Gastrocnemius medialis (tissue), 4 donors: ENCODE results near the gene EME2. TPM values are rescaled to one million over a fixed set of nuclear protein-coding genes. Genes with fewer than 3 reads are reported as not detected.

Experiments
- ATAC-seq, 2 donors: fragments of 150-250 bp; one replicate each; pipeline ENCODE4 v1.9.1; 2016
- DNase-seq, 2 donors: peaks; one replicate each; pipeline ENCODE4 v3.0.0-alpha.2; 2019
- H3K27ac ChIP-seq, 4 donors: fragments of 200-600 bp; sonication (generic); 1 replicate in 1 of 4; 2 replicates in 3 of 4; pipeline ENCODE4 v1.5.1; 2016 to 2018; ENCODE audit warnings: mild to moderate bottlenecking in 2 of 4, moderate library complexity in 1 of 4
- H3K27me3 ChIP-seq, 3 donors: fragments of 200-600 bp; sonication (generic) in 2 of 3; 1 replicate in 1 of 3; 2 replicates in 2 of 3; pipeline versions ENCODE4 v1.5.1 to v1.6.0; 2016 to 2019; ENCODE audit warnings: mild to moderate bottlenecking in 1 of 3, moderate library complexity in 1 of 3
- H3K36me3 ChIP-seq, 2 donors: fragments of 200-600 bp; sonication (generic) in 1 of 2; one replicate each; pipeline ENCODE4 v1.5.1; 2017 to 2018
- H3K4me1 ChIP-seq, 2 donors: fragments of 200-600 bp; sonication (generic) in 1 of 2; one replicate each; pipeline ENCODE4 v1.5.1; 2016 to 2017; ENCODE audit warnings: mild to moderate bottlenecking in 2 of 2
- H3K4me3 ChIP-seq, 4 donors: fragments of 200-600 bp; sonication (generic) in 3 of 4; 1 replicate in 1 of 4; 2 replicates in 3 of 4; pipeline ENCODE4 v1.5.1; 2016 to 2019; ENCODE audit warnings: mild to moderate bottlenecking in 2 of 4
- H3K9me3 ChIP-seq, 3 donors: fragments of 200-600 bp; sonication (generic) in 2 of 3; 1 replicate in 1 of 3; 2 replicates in 2 of 3; pipeline ENCODE4 v1.5.1; 2016 to 2019
- CTCF ChIP-seq, 5 experiments: fragments of 450-650 bp in 3 of 5; fragments of 200-600 bp in 2 of 5; sonication (generic) in 2 of 5; IDR thresholded peaks in 4 of 5; conservative IDR thresholded peaks in 1 of 5; 1 replicate in 4 of 5; 2 replicates in 1 of 5; pipeline ENCODE4 v1.5.1; 2016 to 2019; ENCODE audit warnings: antibody characterized with exemption in 5 of 5, mild to moderate bottlenecking in 3 of 5, moderate library complexity in 3 of 5
- POLR2A ChIP-seq, 2 donors: fragments of 450-650 bp; IDR thresholded peaks; one replicate each; pipeline ENCODE4 v1.6.1; 2017; ENCODE audit warnings: antibody characterized with exemption in 2 of 2, mild to moderate bottlenecking in 2 of 2, moderate library complexity in 2 of 2
- in situ Hi-C, 4 donors: fragments of 200-750 bp; cut with MboI; loops; one replicate each; pipeline versions ENCODE4 v1.15.0 to v1.8.0; 2017; ENCODE audit warnings: low sequenced_read_pairs in 4 of 4
- intact Hi-C: fragments of 100-400 bp; cut with DNase I; formaldehyde crosslinking; loops from one replicate; pipeline ENCODE4 v1.15.1; 2023; ENCODE audit warnings: low total_unique reads
- total RNA-seq, 4 donors: library from RNA; depleted of rRNA; stranded (reverse); fragments of >200 nt; gene quantifications; one replicate each; pipeline versions ENCODE4 v1.1.0 to v1.2.3, GENCODE V29; 2016

EME2 gene
- total RNA-seq, 4 donors from 2014 or later = 2.1 to 9.2 (median 6.2) TPM

GRCh38 chr16:1815461-1815860, 42.9 kb downstream of the EME2 start:
- intact Hi-C loops (no loop called here), in situ Hi-C loops (no loop called here)
- Histone ChIP-seq H3K27ac (peak overlapping the region in 1 of 4 donors; percentile 36), H3K4me1 (no peaks in the 10 kb centered on the region), H3K9me3 (no peaks in the 10 kb centered on the region), H3K27me3 (no peaks in the 10 kb centered on the region), H3K4me3 (no peak overlapping the region), H3K36me3 (peaks cover 0 to 38% of the 10 kb centered on the region in 2 donors)
- peak in 1 of 2 donors; percentile 64 for ATAC-seq
- TF ChIP-seq POLR2A (IDR thresholded peaks at IDR 0.05) (no peak), CTCF (IDR thresholded peaks at IDR 0.05 in 4 of 5, conservative IDR thresholded peaks at IDR 0.05 in 1 of 5) (no peak)
- peak in 1 of 2 donors; percentile 40 for DNase-seq

DNA sequence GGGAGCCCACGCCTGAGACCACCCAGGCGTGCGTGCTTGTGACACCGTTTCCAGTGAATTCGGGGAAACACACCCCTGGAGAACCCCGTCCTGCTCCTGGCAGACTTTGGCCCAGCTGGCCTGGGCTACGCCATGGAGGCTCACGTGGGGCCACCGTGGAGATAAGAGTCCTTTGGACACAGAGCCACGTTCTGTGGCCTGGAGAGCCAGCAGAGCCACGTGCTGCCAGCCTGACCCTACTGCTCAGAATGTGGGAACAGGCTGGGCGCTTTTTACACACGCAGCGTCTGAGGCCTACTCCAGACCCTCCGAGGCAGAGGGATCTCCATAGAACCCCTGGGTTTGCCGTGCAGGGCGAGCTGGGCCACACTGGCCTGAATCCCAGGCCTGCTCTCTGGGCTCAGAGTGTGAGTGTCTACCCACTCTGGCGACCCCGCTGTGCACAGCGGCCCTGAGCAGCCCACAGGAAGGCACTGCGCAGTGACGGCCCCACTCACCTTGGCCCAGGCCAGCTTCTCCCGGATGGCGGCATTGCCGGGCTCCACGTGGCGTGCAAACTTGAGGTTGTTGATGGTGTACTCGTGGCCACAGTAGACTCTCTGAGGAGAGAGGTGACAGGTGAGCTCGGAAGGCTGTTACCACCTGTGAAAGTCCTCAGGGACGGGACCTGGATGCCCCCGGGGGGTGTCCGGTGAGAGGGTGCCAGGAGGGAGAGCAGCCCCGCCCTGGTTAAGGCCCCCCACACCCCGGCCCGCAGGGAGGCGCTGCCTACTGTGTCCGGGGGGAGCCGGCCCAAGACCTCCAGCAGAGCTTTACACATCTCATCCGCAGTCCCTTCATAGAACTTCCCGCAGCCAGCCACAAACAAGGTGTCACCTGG, 44.0 kb downstream of the EME2 start:
- Histone ChIP-seq H3K36me3 (peaks cover 0 to 48% of the 10 kb centered on the region in 2 donors), H3K27me3 (no peaks in the 10 kb centered on the region), H3K9me3 (no peaks in the 10 kb centered on the region), H3K4me3 (no peak overlapping the region), H3K4me1 (no peaks in the 10 kb centered on the region), H3K27ac (peak overlapping the region in 1 of 4 donors; percentile 36)
- in situ Hi-C loops = no loop called here
- ATAC-seq (no peak), DNase-seq (no peak)
- intact Hi-C loops = no loop called here
- no peak for TF ChIP-seq POLR2A (IDR thresholded peaks at IDR 0.05)
- TF ChIP-seq CTCF (IDR thresholded peaks at IDR 0.05 in 4 of 5, conservative IDR thresholded peaks at IDR 0.05 in 1 of 5) = no peak

DNA sequence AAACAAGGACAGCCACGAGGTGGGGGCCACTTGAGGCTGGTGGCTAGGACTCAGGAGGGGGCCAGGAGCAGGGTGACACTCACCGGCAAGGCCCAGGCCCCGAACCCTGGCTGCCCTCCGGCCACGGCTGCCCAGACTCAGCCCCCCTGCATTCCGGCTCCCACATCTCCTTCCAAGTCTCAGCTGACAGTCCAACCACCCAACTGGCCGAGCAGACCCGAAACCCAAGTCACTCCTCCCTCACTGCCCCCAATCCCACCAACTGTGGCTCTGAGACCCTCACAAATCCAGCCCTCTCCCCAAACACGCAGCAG, 44.6 kb downstream of the EME2 start:
- peaks cover 0 to 52% of the 10 kb centered on the region in 2 donors for H3K36me3 ChIP-seq
- TF ChIP-seq POLR2A (IDR thresholded peaks at IDR 0.05) (no peak), CTCF (IDR thresholded peaks at IDR 0.05 in 4 of 5, conservative IDR thresholded peaks at IDR 0.05 in 1 of 5) (no peak)
- ATAC-seq (no peak), DNase-seq (no peak)
- H3K4me1 ChIP-seq = no peaks in the 10 kb centered on the region
- in situ Hi-C loops (no loop called here), intact Hi-C loops (no loop called here)
- H3K27me3 ChIP-seq = no peaks in the 10 kb centered on the region
- H3K9me3 ChIP-seq = no peaks in the 10 kb centered on the region
- H3K27ac ChIP-seq = no peak overlapping the region
- H3K4me3 ChIP-seq = no peak overlapping the region

GRCh38 chr16:1817716-1818115, 45.1 kb downstream of the EME2 start:
- TF ChIP-seq POLR2A (IDR thresholded peaks at IDR 0.05) (no peak), CTCF (IDR thresholded peaks at IDR 0.05 in 4 of 5, conservative IDR thresholded peaks at IDR 0.05 in 1 of 5) (no peak)
- Histone ChIP-seq H3K27ac (no peak overlapping the region), H3K4me3 (no peak overlapping the region), H3K9me3 (no peaks in the 10 kb centered on the region), H3K27me3 (no peaks in the 10 kb centered on the region), H3K36me3 (peaks cover 0 to 57% of the 10 kb centered on the region in 2 donors), H3K4me1 (no peaks in the 10 kb centered on the region)
- intact Hi-C loops (no loop called here), in situ Hi-C loops (no loop called here)
- no peak for DNase-seq
- ATAC-seq = no peak
